Measurements from ENCODE around the gene TMEM115. TPM values are rescaled to one million over a fixed set of nuclear protein-coding genes. Genes with fewer than 3 reads are reported as not detected.

Gene TMEM115
- total and polyA plus RNA-seq, 2 experiments from 2014 or later = 17.8 to 49.2 TPM

- no peaks in the 10 kb centered on the region; the same call in 2 of the 3 replicates for H3K36me3 Mint-ChIP-seq (ENCODE audit: low read depth)
- Histone ChIP-seq H2AFZ (no peak overlapping the region), H3K27ac (ENCODE audit: low read depth) (no peak overlapping the region), H3K36me3 (ENCODE audit: insufficient read depth) (no peaks in the 10 kb centered on the region), H3K79me2 (replicated peaks; ENCODE audit: insufficient read depth) (no peaks in the 10 kb centered on the region), H3K4me3 (no peak overlapping the region), H3K27me3 (ENCODE audit: insufficient read depth) (no peaks in the 10 kb centered on the region), H3F3A (replicated peaks; ENCODE audit: low read depth) (no peaks in the 10 kb centered on the region), H3K9me2 (ENCODE audit: insufficient read depth) (no peaks in the 10 kb centered on the region), H4K20me1 (replicated peaks; ENCODE audit: insufficient read depth) (no peaks in the 10 kb centered on the region), H3K4me2 (no peak overlapping the region), H3K4me1 (ENCODE audit: insufficient read depth) (no peaks in the 10 kb centered on the region)
- TF ChIP-seq POLR2AphosphoS5 (IDR thresholded peaks at IDR 0.05; ENCODE audit: low read depth) = no peak
- TF ChIP-seq CREB1 (CRISPR knock-in tag; IDR thresholded peaks at IDR 0.05; ENCODE audit: low read depth) = no peak
- no peak for TF ChIP-seq ZNF114 (CRISPR knock-in tag; IDR thresholded peaks at IDR 0.05)
- H3K9me3 Mint-ChIP-seq = no peaks in the 10 kb centered on the region; the same call in 2 of the 3 replicates
- peaks cover 11% of the 10 kb centered on the region for H3K4me1 Mint-ChIP-seq
- H3K27me3 Mint-ChIP-seq (ENCODE audit: insufficient read depth, low read depth, poor library complexity) = peaks cover 21% of the 10 kb centered on the region
- DNase-seq (ENCODE audit: low spot score) = no peak
- no peak overlapping the region for H3K27ac Mint-ChIP-seq
- no peak for ATAC-seq
- H3K4me3 Mint-ChIP-seq = no peak overlapping the region
Measured at GRCh38 chr3:50380405-50381085, 21.2 kb upstream of the TMEM115 start.

DNA sequence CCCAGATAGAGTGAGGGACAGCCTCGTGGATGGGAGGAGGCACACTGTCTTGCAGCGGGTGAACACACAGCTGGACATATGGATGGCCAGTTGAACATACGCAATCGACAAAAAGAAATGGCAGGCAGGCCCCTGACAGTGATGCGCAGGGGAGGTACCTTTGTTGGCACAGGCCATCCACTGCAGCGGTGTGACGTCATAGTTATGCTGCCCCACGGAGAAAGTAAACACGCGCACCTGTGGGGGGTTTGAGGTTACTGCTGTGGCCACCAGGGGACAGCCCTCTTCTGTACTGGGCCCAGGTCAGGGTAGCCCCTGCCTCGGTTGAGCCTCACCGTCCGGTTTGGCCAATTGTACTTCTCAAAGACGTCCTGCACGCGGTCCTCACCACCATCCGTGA lies 19.4 kb upstream of the TMEM115 start:
- Mint-ChIP-seq H3K27me3 (ENCODE audit: insufficient read depth, low read depth, poor library complexity) (peaks cover 18% of the 10 kb centered on the region), H3K36me3 (ENCODE audit: low read depth) (no peaks in the 10 kb centered on the region; the same call in 2 of the 3 replicates), H3K4me1 (peaks cover 11% of the 10 kb centered on the region), H3K4me3 (no peak overlapping the region), H3K27ac (no peak overlapping the region), H3K9me3 (no peaks in the 10 kb centered on the region; the same call in 2 of the 3 replicates)
- Histone ChIP-seq H3K9me2 (ENCODE audit: insufficient read depth) (no peaks in the 10 kb centered on the region), H3K27ac (ENCODE audit: low read depth) (no peak overlapping the region), H3K27me3 (ENCODE audit: insufficient read depth) (no peaks in the 10 kb centered on the region), H3K79me2 (replicated peaks; ENCODE audit: insufficient read depth) (no peaks in the 10 kb centered on the region), H4K20me1 (replicated peaks; ENCODE audit: insufficient read depth) (no peaks in the 10 kb centered on the region), H2AFZ (no peak overlapping the region), H3K4me3 (no peak overlapping the region), H3K4me2 (no peak overlapping the region), H3K36me3 (ENCODE audit: insufficient read depth) (no peaks in the 10 kb centered on the region), H3K4me1 (ENCODE audit: insufficient read depth) (peaks cover 3% of the 10 kb centered on the region; the same call in 1 of the 2 replicates), H3F3A (replicated peaks; ENCODE audit: low read depth) (no peaks in the 10 kb centered on the region)
- DNase-seq (ENCODE audit: low spot score) (no peak), ATAC-seq (no peak)
- TF ChIP-seq JUNB (IDR thresholded peaks at IDR 0.05; ENCODE audit: unreplicated experiment) (no peak), EZH2 (IDR thresholded peaks at IDR 0.05; ENCODE audit: low read depth, unreplicated experiment) (no peak), POLR2AphosphoS5 (IDR thresholded peaks at IDR 0.05; ENCODE audit: low read depth) (no peak), CTCF (conservative IDR thresholded peaks at IDR 0.05; ENCODE audit: low read depth in 2 of 2) (peak in 1 of 2 experiments; percentile 18; a peak in 1 of 4 replicates), ZNF462 (CRISPR knock-in tag; IDR thresholded peaks at IDR 0.05) (no peak)

Measured in GM23338 (cell line).